ENCODE data around the gene MYH6. TPM values are rescaled to one million over a fixed set of nuclear protein-coding genes. Genes with fewer than 3 reads are reported as not detected.

Gene MYH6
- total RNA-seq, 1 experiment from 2014 or later, result not detected

DNA sequence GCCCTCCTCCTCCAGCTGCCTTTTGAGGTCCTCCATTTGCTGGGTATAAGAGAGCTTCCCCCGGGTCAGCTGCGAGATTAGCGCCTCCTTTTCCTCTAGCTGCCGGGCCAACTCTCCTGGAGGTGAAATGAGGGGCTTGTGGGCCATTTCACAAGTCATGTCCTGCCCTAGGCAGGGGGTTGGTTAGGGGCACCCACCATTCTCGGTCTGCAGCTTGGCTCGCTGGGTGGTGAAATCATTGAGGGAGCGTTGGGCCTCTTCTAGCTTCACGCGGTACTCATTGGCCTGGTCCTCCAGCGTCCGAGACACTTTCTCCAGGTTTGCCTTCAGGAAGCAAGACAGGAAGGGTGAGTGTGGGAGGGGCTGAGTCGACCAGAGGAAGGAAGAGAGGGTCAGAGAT is 18.7 kb downstream of the MYH6 start:
- ChIA-PET POLR2A (no interaction called here), CTCF (no interaction called here)
- Histone ChIP-seq H3K9me3 (ENCODE audit: control insufficient read depth, insufficient read depth, low read depth, low read length) (no peaks in the 10 kb centered on the region), H3K36me3 (ENCODE audit: control insufficient read depth, insufficient read depth, low read length) (no peaks in the 10 kb centered on the region), H3K4me3 (ENCODE audit: low read depth in 2 of 2, low read length in 2 of 2) (no peak overlapping the region), H3K4me1 (ENCODE audit: control insufficient read depth, insufficient read depth, low read length) (no peaks in the 10 kb centered on the region), H3K27ac (ENCODE audit: low read length) (no peak overlapping the region), H3K27me3 (ENCODE audit: control insufficient read depth, insufficient read depth, low read length) (no peaks in the 10 kb centered on the region)
- TF ChIP-seq, protein P1, sequence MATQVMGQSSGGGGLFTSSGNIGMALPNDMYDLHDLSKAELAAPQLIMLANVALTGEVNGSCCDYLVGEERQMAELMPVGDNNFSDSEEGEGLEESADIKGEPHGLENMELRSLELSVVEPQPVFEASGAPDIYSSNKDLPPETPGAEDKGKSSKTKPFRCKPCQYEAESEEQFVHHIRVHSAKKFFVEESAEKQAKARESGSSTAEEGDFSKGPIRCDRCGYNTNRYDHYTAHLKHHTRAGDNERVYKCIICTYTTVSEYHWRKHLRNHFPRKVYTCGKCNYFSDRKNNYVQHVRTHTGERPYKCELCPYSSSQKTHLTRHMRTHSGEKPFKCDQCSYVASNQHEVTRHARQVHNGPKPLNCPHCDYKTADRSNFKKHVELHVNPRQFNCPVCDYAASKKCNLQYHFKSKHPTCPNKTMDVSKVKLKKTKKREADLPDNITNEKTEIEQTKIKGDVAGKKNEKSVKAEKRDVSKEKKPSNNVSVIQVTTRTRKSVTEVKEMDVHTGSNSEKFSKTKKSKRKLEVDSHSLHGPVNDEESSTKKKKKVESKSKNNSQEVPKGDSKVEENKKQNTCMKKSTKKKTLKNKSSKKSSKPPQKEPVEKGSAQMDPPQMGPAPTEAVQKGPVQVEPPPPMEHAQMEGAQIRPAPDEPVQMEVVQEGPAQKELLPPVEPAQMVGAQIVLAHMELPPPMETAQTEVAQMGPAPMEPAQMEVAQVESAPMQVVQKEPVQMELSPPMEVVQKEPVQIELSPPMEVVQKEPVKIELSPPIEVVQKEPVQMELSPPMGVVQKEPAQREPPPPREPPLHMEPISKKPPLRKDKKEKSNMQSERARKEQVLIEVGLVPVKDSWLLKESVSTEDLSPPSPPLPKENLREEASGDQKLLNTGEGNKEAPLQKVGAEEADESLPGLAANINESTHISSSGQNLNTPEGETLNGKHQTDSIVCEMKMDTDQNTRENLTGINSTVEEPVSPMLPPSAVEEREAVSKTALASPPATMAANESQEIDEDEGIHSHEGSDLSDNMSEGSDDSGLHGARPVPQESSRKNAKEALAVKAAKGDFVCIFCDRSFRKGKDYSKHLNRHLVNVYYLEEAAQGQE (IDR thresholded peaks at IDR 0.05; ENCODE audit: insufficient read depth in 1 of 2, low read depth in 2 of 2, low read length in 1 of 2), result no peak
- TF ChIP-seq SIN3A (IDR thresholded peaks at IDR 0.05; ENCODE audit: borderline replicate concordance, insufficient read depth, low read depth, low read length) (no peak), CTCF (IDR thresholded peaks at IDR 0.05) (no peak), TCF7L2 (IDR thresholded peaks at IDR 0.05; ENCODE audit: low read depth, low read length) (no peak), POLR2AphosphoS5 (IDR thresholded peaks at IDR 0.05; ENCODE audit: low read depth, low read length) (no peak)
- DNase-seq (ENCODE audit: low read depth, low spot score), result no peak
- in situ Hi-C loops (cut with HindIII; ENCODE audit: low pct_unique_long_range_greater_than_20kb, low sequenced_read_pairs) (no loop called here), intact Hi-C loops (cut with micrococcal nuclease; ENCODE audit: unreplicated experiment) (no loop called here)
- ATAC-seq, result no peak
- BruUV-seq (replicated peaks), result no TSS peak

GRCh38 chr14:23388996-23389395 is 19.1 kb downstream of the MYH6 start:
- Histone ChIP-seq H3K36me3 (ENCODE audit: control insufficient read depth, insufficient read depth, low read length) (no peaks in the 10 kb centered on the region), H3K9me3 (ENCODE audit: control insufficient read depth, insufficient read depth, low read depth, low read length) (no peaks in the 10 kb centered on the region), H3K27me3 (ENCODE audit: control insufficient read depth, insufficient read depth, low read length) (no peaks in the 10 kb centered on the region), H3K27ac (ENCODE audit: low read length) (no peak overlapping the region), H3K4me1 (ENCODE audit: control insufficient read depth, insufficient read depth, low read length) (no peaks in the 10 kb centered on the region), H3K4me3 (ENCODE audit: low read depth in 2 of 2, low read length in 2 of 2) (no peak overlapping the region)
- BruUV-seq (replicated peaks), result no TSS peak
- ChIA-PET POLR2A (no interaction called here), CTCF (no interaction called here)
- no peak for ATAC-seq
- in situ Hi-C loops (cut with HindIII; ENCODE audit: low pct_unique_long_range_greater_than_20kb, low sequenced_read_pairs), result no loop called here
- intact Hi-C loops (cut with micrococcal nuclease; ENCODE audit: unreplicated experiment), result no loop called here
- TF ChIP-seq, protein P1 (IDR thresholded peaks at IDR 0.05; ENCODE audit: insufficient read depth in 1 of 2, low read depth in 2 of 2, low read length in 1 of 2), result no peak
- TF ChIP-seq POLR2AphosphoS5 (IDR thresholded peaks at IDR 0.05; ENCODE audit: low read depth, low read length), result no peak
- no peak for TF ChIP-seq CTCF (IDR thresholded peaks at IDR 0.05)
- TF ChIP-seq SIN3A (IDR thresholded peaks at IDR 0.05; ENCODE audit: borderline replicate concordance, insufficient read depth, low read depth, low read length), result no peak
- no peak for TF ChIP-seq TCF7L2 (IDR thresholded peaks at IDR 0.05; ENCODE audit: low read depth, low read length)
- DNase-seq (ENCODE audit: low read depth, low spot score), result no peak
